Measurements from ENCODE around the gene ALG5.

ALG5 gene

GRCh38 chr13:36966404-36966803 lies 32.7 kb downstream of the ALG5 start:
- ATAC-seq (ENCODE audit: insufficient read depth, low read depth) (no peak), DNase-seq (no peak)
- Histone ChIP-seq H4K20me1 (ENCODE audit: insufficient read depth, low read length) (no peaks in the 10 kb centered on the region), H3K9ac (ENCODE audit: low read depth, low read length) (no peak overlapping the region), H3K27me3 (ENCODE audit: insufficient read depth, low read length, poor library complexity) (no peaks in the 10 kb centered on the region), H3K9me3 (ENCODE audit: insufficient read depth, low read length, severe bottlenecking) (no peaks in the 10 kb centered on the region), H3K79me2 (ENCODE audit: insufficient read depth, low read length) (no peaks in the 10 kb centered on the region), H3K36me3 (ENCODE audit: insufficient read depth, low read length) (peaks cover 83% of the 10 kb centered on the region), H3K27ac (ENCODE audit: low read length) (no peak overlapping the region), H3K4me2 (ENCODE audit: insufficient read depth, low read length) (no peak overlapping the region), H2AFZ (ENCODE audit: low read depth, low read length) (no peak overlapping the region), H3K4me3 (ENCODE audit: low read depth in 1 of 2, low read length in 2 of 2) (no peak overlapping the region), H3K4me1 (ENCODE audit: insufficient read depth, low read length) (no peaks in the 10 kb centered on the region)
- TF ChIP-seq CTCF (IDR thresholded peaks at IDR 0.05; ENCODE audit: borderline replicate concordance, extremely low read depth, low read length, poor library complexity, severe bottlenecking) (no peak), EZH2 (IDR thresholded peaks at IDR 0.05; ENCODE audit: borderline replicate concordance, low read depth, low read length, severe bottlenecking) (no peak)

DNA sequence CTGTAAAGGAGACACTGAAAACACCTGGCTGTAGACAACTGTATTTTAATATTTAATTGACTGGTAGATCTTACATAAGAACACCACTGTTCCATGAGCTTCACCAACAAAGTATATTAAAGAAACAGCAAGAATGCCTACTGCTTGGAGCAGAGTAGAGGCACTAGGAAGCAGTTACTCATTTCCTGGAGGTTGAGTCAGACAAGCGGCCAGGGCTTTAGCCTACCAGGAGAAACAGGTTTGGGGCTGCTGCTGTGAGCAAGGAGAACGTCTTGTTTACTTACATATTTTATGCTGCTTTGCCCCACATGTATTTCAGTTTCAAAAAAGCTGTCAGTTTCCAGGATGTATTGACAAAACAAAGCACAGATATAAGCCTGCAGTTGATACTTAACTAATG lies 33.4 kb downstream of the ALG5 start:
- Histone ChIP-seq H3K9me3 (ENCODE audit: insufficient read depth, low read length, severe bottlenecking) (no peaks in the 10 kb centered on the region), H3K36me3 (ENCODE audit: insufficient read depth, low read length) (peaks cover 83% of the 10 kb centered on the region), H4K20me1 (ENCODE audit: insufficient read depth, low read length) (no peaks in the 10 kb centered on the region), H3K9ac (ENCODE audit: low read depth, low read length) (no peak overlapping the region), H3K4me1 (ENCODE audit: insufficient read depth, low read length) (no peaks in the 10 kb centered on the region), H3K79me2 (ENCODE audit: insufficient read depth, low read length) (no peaks in the 10 kb centered on the region), H3K27me3 (ENCODE audit: insufficient read depth, low read length, poor library complexity) (no peaks in the 10 kb centered on the region), H3K27ac (ENCODE audit: low read length) (no peak overlapping the region), H3K4me3 (ENCODE audit: low read depth in 1 of 2, low read length in 2 of 2) (no peak overlapping the region), H2AFZ (ENCODE audit: low read depth, low read length) (no peak overlapping the region), H3K4me2 (ENCODE audit: insufficient read depth, low read length) (no peak overlapping the region)
- no peak for TF ChIP-seq EZH2 (IDR thresholded peaks at IDR 0.05; ENCODE audit: borderline replicate concordance, low read depth, low read length, severe bottlenecking)
- TF ChIP-seq CTCF (IDR thresholded peaks at IDR 0.05; ENCODE audit: borderline replicate concordance, extremely low read depth, low read length, poor library complexity, severe bottlenecking), result no peak
- ATAC-seq (ENCODE audit: insufficient read depth, low read depth) (no peak), DNase-seq (no peak)

DNA sequence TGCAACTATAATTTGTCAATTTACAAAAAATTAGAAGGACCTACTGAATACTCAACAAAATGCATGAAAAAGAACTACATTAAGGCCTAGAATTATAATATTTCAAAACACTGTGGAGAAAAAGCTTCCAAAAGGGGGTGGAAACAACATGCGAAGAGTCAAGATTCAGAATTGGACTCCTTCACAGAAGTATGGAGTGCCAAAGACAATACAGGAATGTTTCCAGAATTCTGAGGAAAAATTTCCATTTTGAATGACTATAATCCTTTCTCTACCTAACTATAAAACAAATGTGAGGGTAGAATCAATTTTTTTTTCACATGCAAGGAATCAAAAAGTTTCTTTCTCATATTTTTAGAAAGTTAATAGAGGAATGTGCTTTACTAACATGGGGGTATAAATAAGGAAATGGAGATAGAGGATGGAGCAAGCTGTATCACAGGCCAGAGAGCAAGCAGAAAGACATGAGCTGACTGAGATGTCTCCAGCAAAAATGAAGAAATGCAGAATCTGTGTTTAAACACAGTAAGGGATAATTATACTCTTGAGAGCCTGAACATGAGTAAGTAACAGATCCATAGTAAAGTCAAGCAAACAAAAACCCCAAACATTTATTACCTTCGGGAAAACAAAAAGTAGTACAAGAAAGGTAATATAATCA lies 39.6 kb downstream of the ALG5 start:
- no peak overlapping the region for H2AFZ ChIP-seq (ENCODE audit: low read depth, low read length)
- DNase-seq, result no peak
- no peaks in the 10 kb centered on the region for H3K4me1 ChIP-seq (ENCODE audit: insufficient read depth, low read length)
- H3K36me3 ChIP-seq (ENCODE audit: insufficient read depth, low read length), result peaks cover 60% of the 10 kb centered on the region
- no peaks in the 10 kb centered on the region for H3K9me3 ChIP-seq (ENCODE audit: insufficient read depth, low read length, severe bottlenecking)
- no peaks in the 10 kb centered on the region for H3K27me3 ChIP-seq (ENCODE audit: insufficient read depth, low read length, poor library complexity)
- TF ChIP-seq EZH2 (IDR thresholded peaks at IDR 0.05; ENCODE audit: borderline replicate concordance, low read depth, low read length, severe bottlenecking), result no peak
- no peak for TF ChIP-seq CTCF (IDR thresholded peaks at IDR 0.05; ENCODE audit: borderline replicate concordance, extremely low read depth, low read length, poor library complexity, severe bottlenecking)
- H3K9ac ChIP-seq (ENCODE audit: low read depth, low read length), result no peak overlapping the region
- ATAC-seq (ENCODE audit: insufficient read depth, low read depth), result no peak
- no peak overlapping the region for H3K4me2 ChIP-seq (ENCODE audit: insufficient read depth, low read length)
- no peaks in the 10 kb centered on the region for H4K20me1 ChIP-seq (ENCODE audit: insufficient read depth, low read length)
- no peaks in the 10 kb centered on the region for H3K79me2 ChIP-seq (ENCODE audit: insufficient read depth, low read length)
- H3K4me3 ChIP-seq (ENCODE audit: low read depth in 1 of 2, low read length in 2 of 2), result no peak overlapping the region
- no peak overlapping the region for H3K27ac ChIP-seq (ENCODE audit: low read length)
